B cell (primary cell): Measurements from ENCODE around the gene OCA2. TPM values are rescaled to one million over a fixed set of nuclear protein-coding genes. Genes with fewer than 3 reads are reported as not detected.
A peak's percentile ranks its signal among the peaks of the same experiment; 100 is the strongest.
"Not testable (repeated sequence)": the region's sequence is repeated elsewhere in the genome, so short reads cannot be mapped to it uniquely, and the experiment has no call there.

Source experiments
- ATAC-seq: fragments of 200-7000 bp; cut with Tn5 transposase; one replicate; pipeline ENCODE4 v1.10.0; 2021; ENCODE audit warnings: low read depth, mild to moderate bottlenecking, moderate number of reproducible peaks, moderate library complexity
- CTCF ChIA-PET: fragments of 350-600 bp; sonication (Branson Sonifier 250); formaldehyde crosslinking; loops from one replicate; lab custom pipeline; 2021; ENCODE audit warnings: antibody characterized with exemption, inconsistent platforms; lab: Charles Lee
- POLR2A ChIA-PET: fragments of 350-600 bp; sonication (Branson Sonifier 250); formaldehyde crosslinking; loops from one replicate; lab custom pipeline; 2021; ENCODE audit warnings: antibody characterized with exemption; lab: Charles Lee
- DNase-seq: peaks from one replicate; pipeline ENCODE4 v3.0.0; 2013
- H2AFZ ChIP-seq: 2 replicates; pipeline ENCODE4 v1.6.1; 2012; ENCODE audit warnings: mild to moderate bottlenecking, low read depth, low read length; ENCODE audit not compliant: insufficient read depth, poor library complexity, severe bottlenecking
- H3K27ac ChIP-seq, 2 donors: 1 replicate in 1 of 2; 2 replicates in 1 of 2; pipeline ENCODE4 v1.5.1; 2012 to 2013; ENCODE audit warnings: low read length in 2 of 2, mild to moderate bottlenecking in 2 of 2, moderate library complexity in 1 of 2
- H3K27me3 ChIP-seq, 4 experiments: fragments of 200-600 bp in 1 of 4; sonication (generic) in 1 of 4; replicated peaks in 1 of 4; 1 replicate in 2 of 4; 2 replicates in 2 of 4; pipeline versions ENCODE4 v1.6.1 to v1.7.0; 2013 to 2016; ENCODE audit warnings: low read length in 3 of 4, mild to moderate bottlenecking in 2 of 4, mixed read lengths in 1 of 4, moderate library complexity in 1 of 4; ENCODE audit not compliant: insufficient read depth in 4 of 4, control insufficient read depth in 3 of 4; ENCODE audit errors: control extremely low read depth in 1 of 4
- H3K36me3 ChIP-seq, 2 experiments: replicated peaks in 1 of 2; 1 replicate in 1 of 2; 2 replicates in 1 of 2; pipeline versions ENCODE4 v1.6.1 to v1.7.1; 2013; ENCODE audit warnings: low read length in 1 of 2; ENCODE audit not compliant: insufficient read depth in 2 of 2, control insufficient read depth in 1 of 2; ENCODE audit errors: control extremely low read depth in 1 of 2, extremely low read depth in 1 of 2
- H3K4me1 ChIP-seq, 2 donors: fragments of 200-600 bp in 1 of 2; sonication (generic) in 1 of 2; 1 replicate in 1 of 2; 2 replicates in 1 of 2; pipeline versions ENCODE4 v1.5.1 to v1.6.1; 2013 to 2017; ENCODE audit warnings: low read length in 2 of 2; ENCODE audit not compliant: control insufficient read depth in 2 of 2, insufficient read depth in 2 of 2
- H3K4me2 ChIP-seq: replicated peaks from 2 replicates; pipeline ENCODE3; 2012; ENCODE audit warnings: mild to moderate bottlenecking, low read depth, low read length; ENCODE audit not compliant: poor library complexity, severe bottlenecking
- H3K4me3 ChIP-seq, 5 experiments: fragments of 200-600 bp in 1 of 5; sonication (generic) in 1 of 5; 1 replicate in 3 of 5; 2 replicates in 2 of 5; pipeline versions ENCODE4 v1.5.1 to v1.7.0; 2011 to 2016; ENCODE audit warnings: low read length in 4 of 5, mild to moderate bottlenecking in 4 of 5, low read depth in 2 of 5, control low read depth in 1 of 5, moderate library complexity in 1 of 5; ENCODE audit not compliant: insufficient read depth in 1 of 5; ENCODE audit errors: control extremely low read depth in 1 of 5, extremely low read depth in 1 of 5
- H3K79me2 ChIP-seq: fragments of 200-600 bp; sonication (generic); one replicate; pipeline ENCODE4 v1.6.0; 2016; ENCODE audit warnings: low read length; ENCODE audit not compliant: control insufficient read depth, insufficient read depth
- H3K9ac ChIP-seq: fragments of 200-600 bp; sonication (generic); 2 replicates; pipeline ENCODE4 v1.6.1; 2017; ENCODE audit warnings: mild to moderate bottlenecking, low read length, moderate library complexity
- H3K9me3 ChIP-seq, 3 donors: one replicate each; pipeline versions ENCODE4 v1.6.1 to v1.7.1; 2013; ENCODE audit warnings: low read length in 2 of 3; ENCODE audit not compliant: control insufficient read depth in 2 of 3, insufficient read depth in 1 of 3; ENCODE audit errors: control extremely low read depth in 1 of 3
- H4K20me1 ChIP-seq: 2 replicates; pipeline ENCODE4 v1.6.0; 2012; ENCODE audit warnings: mild to moderate bottlenecking, low read length; ENCODE audit not compliant: insufficient read depth, control insufficient read depth, poor library complexity, severe bottlenecking
- H3K27ac Mint-ChIP-seq: one replicate; pipeline ENCODE4 v1.8.0; 2021; ENCODE audit warnings: mixed read lengths
- H3K27me3 Mint-ChIP-seq: one replicate; pipeline ENCODE4 v1.8.0; 2021; ENCODE audit warnings: mixed read lengths
- H3K4me1 Mint-ChIP-seq: one replicate; pipeline ENCODE4 v1.8.0; 2021; ENCODE audit warnings: mixed read lengths
- H3K4me3 Mint-ChIP-seq: one replicate; pipeline ENCODE4 v1.8.0; 2021; ENCODE audit warnings: mixed read lengths
- H3K9me3 Mint-ChIP-seq: one replicate; pipeline ENCODE4 v1.8.0; 2022; ENCODE audit warnings: mixed read lengths; ENCODE audit not compliant: insufficient read depth
- CTCF ChIP-seq: fragments of 200-600 bp; IDR thresholded peaks from one replicate; pipeline ENCODE4 v1.8.0; 2022; ENCODE audit warnings: antibody characterized with exemption, mild to moderate bottlenecking
- EZH2 ChIP-seq: IDR thresholded peaks from 2 replicates; pipeline ENCODE4 v1.6.1; 2012; ENCODE audit warnings: borderline replicate concordance, low read depth, mild to moderate bottlenecking, moderate library complexity, low read length; ENCODE audit not compliant: insufficient read depth, poor library complexity, severe bottlenecking
- WGBS: methylation state at CpG from one replicate; pipeline ENCODE4 v1.1.5; 2013; ENCODE audit warnings: missing lambda C conversion rate; ENCODE audit not compliant: insufficient coverage; 5-methylcytosine and 5-hydroxymethylcytosine counted together
- intact Hi-C: fragments of 100-400 bp; cut with micrococcal nuclease; formaldehyde crosslinking; loops from one replicate; pipeline ENCODE4 v1.10.0; 2022
- polyA minus RNA-seq: library from RNA; depleted of rRNA, polyadenylated mRNA; stranded (reverse); fragments of >200 nt; gene quantifications from 2 replicates; pipeline ENCODE4 v1.2.3, GENCODE V29; 2012
- polyA plus RNA-seq: library from polyadenylated mRNA; depleted of rRNA; stranded (reverse); fragments of >200 nt; gene quantifications from 2 replicates; pipeline ENCODE4 v1.2.3, GENCODE V29; 2012
- total RNA-seq, 2 donors: library from RNA; stranded (reverse); fragments of 120-200 nt in 1 of 2; gene quantifications; 1 replicate in 1 of 2; 2 replicates in 1 of 2; pipeline versions ENCODE4 v1.2.3 to v1.2.4, GENCODE V29; 2013 to 2022

OCA2 gene
- total RNA-seq: 0.12 TPM in 1 of 2 replicates, not detected in the other
- total RNA-seq (2013): 0.12 TPM
- 0.09 TPM in 1 of 2 replicates, not detected in the other for polyA plus RNA-seq
- polyA minus RNA-seq: 0.09 TPM in 1 of 2 replicates, not detected in the other

- Histone ChIP-seq H2AFZ (peak within 1 kb of the TSS; percentile 59), H3K79me2 (no peaks in the 10 kb centered on the region), H3K9me3 (peaks cover 0 to 55% (median 0%) of the 10 kb centered on the region in 3 donors), H3K27me3 (peaks cover 2 to 88% (median 38%) of the 10 kb centered on the region in 4 experiments), H3K27ac (no peak within 1 kb of the TSS), H3K4me1 (peaks cover 46 to 49% of the 10 kb centered on the region in 2 donors), H3K4me3 (peak within 1 kb of the TSS in 3 of 5 experiments; percentile 15 to 30 (median 15)), H4K20me1 (no peaks in the 10 kb centered on the region), H3K9ac (no peak within 1 kb of the TSS), H3K36me3 (no peaks in the 10 kb centered on the region), H3K4me2 (peak within 1 kb of the TSS; percentile 70)
- Mint-ChIP-seq H3K9me3 (no peaks in the 10 kb centered on the region), H3K27me3 (peaks cover 61% of the 10 kb centered on the region), H3K4me3 (peak within 1 kb of the TSS; percentile 70), H3K4me1 (peaks cover 47% of the 10 kb centered on the region), H3K27ac (no peak within 1 kb of the TSS)
- intact Hi-C loops: no loop called here
- 5% methylated on average over 51 of the region's 52 CpGs for WGBS
- TF ChIP-seq EZH2 (peak; percentile 40), CTCF (peak; percentile 37)
- peak; percentile 71 for DNase-seq
- POLR2A ChIA-PET: interaction anchor here (1.1 kb wide), 1 partner anchor 8 kb away, joined by 3 read pairs; no protein-coding TSS in a partner anchor
- ATAC-seq: peak; percentile 15
- CTCF ChIA-PET: no interaction called here
Observed at GRCh38 chr15:28098766-28099554, at the start of gene OCA2. Gene OCA2, minus strand, starts transcription at chr15:28099315. Its CDS starts 17,441 bp downstream, at chr15:28081874.

- ChIA-PET CTCF (no interaction called here), POLR2A (no interaction called here)
- no peak for DNase-seq
- ATAC-seq: no peak
- Histone ChIP-seq H2AFZ (no peak overlapping the region), H3K79me2 (no peaks in the 10 kb centered on the region), H3K4me1 (no peaks in the 10 kb centered on the region), H3K27me3 (no peaks in the 10 kb centered on the region), H3K9ac (no peak overlapping the region), H3K36me3 (peaks cover 0 to 33% of the 10 kb centered on the region in 2 experiments), H3K9me3 (peaks cover 0 to 14% (median 2%) of the 10 kb centered on the region in 3 donors), H4K20me1 (no peaks in the 10 kb centered on the region), H3K4me2 (no peak overlapping the region), H3K4me3 (no peak overlapping the region), H3K27ac (no peak overlapping the region)
- TF ChIP-seq EZH2: no peak
- TF ChIP-seq CTCF: no peak
- intact Hi-C loops: no loop called here
- H3K9me3 Mint-ChIP-seq: peaks cover 5% of the 10 kb centered on the region
- H3K4me1 Mint-ChIP-seq: no peaks in the 10 kb centered on the region
- H3K27me3 Mint-ChIP-seq: no peaks in the 10 kb centered on the region
- no peak overlapping the region for H3K4me3 Mint-ChIP-seq
- H3K27ac Mint-ChIP-seq: no peak overlapping the region
- 89% methylated on average over 3 of the region's 3 CpGs for WGBS
Observed at GRCh38 chr15:28147801-28148200, 48.7 kb upstream of the OCA2 start.

GRCh38 chr15:28145419-28145818 lies 46.3 kb upstream of the OCA2 start:
- H4K20me1 ChIP-seq, H3K79me2 ChIP-seq, H3K27me3 Mint-ChIP-seq, H3K27me3 ChIP-seq, H2AFZ ChIP-seq, intact Hi-C loops, H3K4me3 Mint-ChIP-seq, H3K4me1 ChIP-seq, H3K4me3 ChIP-seq, H3K4me2 ChIP-seq, H3K9ac ChIP-seq, H3K4me1 Mint-ChIP-seq, H3K27ac ChIP-seq, CTCF ChIA-PET, H3K27ac Mint-ChIP-seq, H3K9me3 Mint-ChIP-seq, ATAC-seq, DNase-seq: not testable (repeated sequence)
- WGBS: 100% methylated on average over 1 of the region's 4 CpGs
- POLR2A ChIA-PET: interaction anchor here (0.6 kb wide), 1 partner anchor 45 kb away, joined by 3 read pairs; no protein-coding TSS in a partner anchor
- peaks cover 2 to 34% of the 10 kb centered on the region in 2 experiments for H3K36me3 ChIP-seq
- H3K9me3 ChIP-seq: peaks cover 0 to 14% (median 2%) of the 10 kb centered on the region in 3 donors
